ENCODE results near the gene THADA. TPM values are rescaled to one million over a fixed set of nuclear protein-coding genes. Genes with fewer than 3 reads are reported as not detected.

The THADA gene
- total RNA-seq, 1 experiment from 2014 or later: 14.1 TPM

- H3K27ac ChIP-seq: no peak overlapping the region
- peaks cover 46% of the 10 kb centered on the region for H3K36me3 ChIP-seq
- no peak for DNase-seq (ENCODE audit: low read depth in 1 of 2, low spot score in 2 of 2)
- H3K4me3 ChIP-seq: peak overlapping the region; percentile 81
- peaks cover 39% of the 10 kb centered on the region for H3K4me1 ChIP-seq (replicated peaks)
- no peaks in the 10 kb centered on the region for H3K9me3 ChIP-seq (replicated peaks)
- no peaks in the 10 kb centered on the region for H3K27me3 ChIP-seq (replicated peaks)
Observed at GRCh38 chr2:43227830-43228281, 368.0 kb downstream of the THADA start.

GRCh38 chr2:43226955-43227829, 368.6 kb downstream of the THADA start:
- H3K27ac ChIP-seq: peak overlapping the region; percentile 88
- peak overlapping the region; percentile 81 for H3K4me3 ChIP-seq
- no peaks in the 10 kb centered on the region for H3K9me3 ChIP-seq (replicated peaks)
- no peaks in the 10 kb centered on the region for H3K27me3 ChIP-seq (replicated peaks)
- peaks cover 53% of the 10 kb centered on the region for H3K36me3 ChIP-seq
- peak; percentile 84 for DNase-seq (ENCODE audit: low read depth in 1 of 2, low spot score in 2 of 2)
- H3K4me1 ChIP-seq (replicated peaks): peaks cover 45% of the 10 kb centered on the region

- DNase-seq (ENCODE audit: low read depth in 1 of 2, low spot score in 2 of 2): peak; percentile 96 to 97
Observed at GRCh38 chr2:43226558-43226954, 369.3 kb downstream of the THADA start, which contains the start of gene ZFP36L2. TSS of gene ZFP36L2 (minus strand) at chr2:43226606. CDS start at chr2:43226315, 291 bp downstream.

GRCh38 chr2:43225788-43226557, 369.9 kb downstream of the THADA start:
- Histone ChIP-seq H3K36me3 (peaks cover 59% of the 10 kb centered on the region), H3K27ac (peak overlapping the region; percentile 88), H3K4me3 (peak overlapping the region; percentile 81), H3K27me3 (replicated peaks) (no peaks in the 10 kb centered on the region), H3K9me3 (replicated peaks) (no peaks in the 10 kb centered on the region), H3K4me1 (replicated peaks) (peaks cover 58% of the 10 kb centered on the region)
- DNase-seq (ENCODE audit: low read depth in 1 of 2, low spot score in 2 of 2): peak; percentile 70 to 85

More at GRCh38 chr2:43226558-43226954, 369.3 kb downstream of the THADA start, which contains the start of gene ZFP36L2:
- Histone ChIP-seq H3K36me3 (peaks cover 58% of the 10 kb centered on the region), H3K4me3 (peak within 1 kb of the TSS; percentile 81), H3K27ac (peak within 1 kb of the TSS; percentile 88), H3K27me3 (replicated peaks) (no peaks in the 10 kb centered on the region), H3K9me3 (replicated peaks) (no peaks in the 10 kb centered on the region), H3K4me1 (replicated peaks) (peaks cover 52% of the 10 kb centered on the region)

- peak; percentile 54 to 71 for DNase-seq (ENCODE audit: low read depth in 1 of 2, low spot score in 2 of 2)
- Histone ChIP-seq H3K36me3 (peaks cover 53% of the 10 kb centered on the region), H3K27ac (peak overlapping the region; percentile 88), H3K4me3 (peak overlapping the region; percentile 81), H3K4me1 (replicated peaks) (peaks cover 65% of the 10 kb centered on the region), H3K27me3 (replicated peaks) (no peaks in the 10 kb centered on the region), H3K9me3 (replicated peaks) (no peaks in the 10 kb centered on the region)
Observed at GRCh38 chr2:43225093-43225787, 370.6 kb downstream of the THADA start.

GRCh38 chr2:43224571-43225092, 371.2 kb downstream of the THADA start:
- DNase-seq (ENCODE audit: low read depth in 1 of 2, low spot score in 2 of 2): no peak

GRCh38 chr2:43224131-43224570, 371.7 kb downstream of the THADA start:
- peaks cover 47% of the 10 kb centered on the region for H3K36me3 ChIP-seq
- peak; percentile 75 to 77 for DNase-seq (ENCODE audit: low read depth in 1 of 2, low spot score in 2 of 2)
- 0 out of 2 replicates have a peak overlapping the region, but pooled peaks have one; percentile 15 for H3K27ac ChIP-seq
- no peaks in the 10 kb centered on the region for H3K9me3 ChIP-seq (replicated peaks)
- H3K4me3 ChIP-seq: peak overlapping the region; percentile 81
- H3K27me3 ChIP-seq (replicated peaks): no peaks in the 10 kb centered on the region
- H3K4me1 ChIP-seq (replicated peaks): peaks cover 74% of the 10 kb centered on the region

More at GRCh38 chr2:43224571-43225092, 371.2 kb downstream of the THADA start:
- Histone ChIP-seq H3K27ac (no peak overlapping the region), H3K4me1 (replicated peaks) (peaks cover 69% of the 10 kb centered on the region), H3K9me3 (replicated peaks) (no peaks in the 10 kb centered on the region), H3K4me3 (peak overlapping the region; percentile 81), H3K36me3 (peaks cover 47% of the 10 kb centered on the region), H3K27me3 (replicated peaks) (no peaks in the 10 kb centered on the region)

- Histone ChIP-seq H3K4me3 (peak overlapping the region; percentile 81), H3K27me3 (replicated peaks) (no peaks in the 10 kb centered on the region), H3K4me1 (replicated peaks) (peaks cover 76% of the 10 kb centered on the region), H3K27ac (no peak overlapping the region), H3K9me3 (replicated peaks) (no peaks in the 10 kb centered on the region), H3K36me3 (peaks cover 47% of the 10 kb centered on the region)
- DNase-seq (ENCODE audit: low read depth in 1 of 2, low spot score in 2 of 2): no peak
Observed at GRCh38 chr2:43223521-43224001, 372.3 kb downstream of the THADA start.

GRCh38 chr2:43222475-43223309, 373.1 kb downstream of the THADA start:
- Histone ChIP-seq H3K27me3 (replicated peaks) (no peaks in the 10 kb centered on the region), H3K4me3 (no peak overlapping the region), H3K9me3 (replicated peaks) (no peaks in the 10 kb centered on the region), H3K27ac (peak overlapping the region; percentile 77), H3K4me1 (replicated peaks) (peaks cover 77% of the 10 kb centered on the region), H3K36me3 (peaks cover 47% of the 10 kb centered on the region)
- peak in 1 of 2 experiments; percentile 25 for DNase-seq (ENCODE audit: low read depth in 1 of 2, low spot score in 2 of 2)

GRCh38 chr2:43221763-43222474, 373.9 kb downstream of the THADA start:
- peak overlapping the region; percentile 17 for H3K4me3 ChIP-seq
- H3K4me1 ChIP-seq (replicated peaks): peaks cover 72% of the 10 kb centered on the region
- peak; percentile 92 to 95 for DNase-seq (ENCODE audit: low read depth in 1 of 2, low spot score in 2 of 2)
- H3K27ac ChIP-seq: peak overlapping the region; percentile 77
- no peaks in the 10 kb centered on the region for H3K9me3 ChIP-seq (replicated peaks)
- H3K36me3 ChIP-seq: peaks cover 47% of the 10 kb centered on the region
- H3K27me3 ChIP-seq (replicated peaks): no peaks in the 10 kb centered on the region

GRCh38 chr2:43221124-43221762, 374.6 kb downstream of the THADA start:
- Histone ChIP-seq H3K4me1 (replicated peaks) (peaks cover 72% of the 10 kb centered on the region), H3K27ac (peak overlapping the region; percentile 77), H3K4me3 (peak overlapping the region; percentile 17), H3K36me3 (peaks cover 47% of the 10 kb centered on the region), H3K9me3 (replicated peaks) (no peaks in the 10 kb centered on the region), H3K27me3 (replicated peaks) (no peaks in the 10 kb centered on the region)
- DNase-seq (ENCODE audit: low read depth in 1 of 2, low spot score in 2 of 2): peak; percentile 63 to 64

All from SJSA1 (cell line).